K562 (cell line): ENCODE data around the gene RFNG. TPM values are rescaled to one million over a fixed set of nuclear protein-coding genes. Genes with fewer than 3 reads are reported as not detected.

Source experiments
- CCNT2 ChIP-seq: IDR thresholded peaks from 2 replicates; pipeline ENCODE4 v1.6.1; 2011; ENCODE audit warnings: borderline replicate concordance, low read depth, mild to moderate bottlenecking, moderate library complexity, mixed read lengths, low read length; ENCODE audit not compliant: insufficient read length; ENCODE audit errors: extremely low read depth
- E2F3 ChIP-seq: fragments of 250-450 bp; sonication (Bioruptor Pico); IDR thresholded peaks from 2 replicates; pipeline ENCODE4 v1.4.0; 2020; ENCODE audit warnings: mild to moderate bottlenecking
- HDAC2 ChIP-seq: fragments of 450-650 bp; IDR thresholded peaks from 2 replicates; pipeline ENCODE4 v1.6.1; 2016; ENCODE audit warnings: mild to moderate bottlenecking
- KLF10 ChIP-seq: fragments of 250-450 bp; sonication (Bioruptor Pico); IDR thresholded peaks from 2 replicates; pipeline ENCODE4 v1.6.1; 2021; ENCODE audit warnings: matching md5 sums
- MAZ ChIP-seq, 2 experiments: fragments of 450-650 bp in 1 of 2; sonication (generic) in 1 of 2; formaldehyde crosslinking; IDR thresholded peaks in 1 of 2; conservative IDR thresholded peaks in 1 of 2; 2 replicates each; pipeline versions ENCODE4 v1.4.0 to v1.5.0; 2020; ENCODE audit warnings: mild to moderate bottlenecking in 1 of 2, missing genetic modification reagents in 1 of 2
- MYNN ChIP-seq, 2 experiments: sonication (generic); formaldehyde crosslinking in 1 of 2; IDR thresholded peaks; 2 replicates each; pipeline versions ENCODE4 v1.5.0 to v1.6.1; 2016 to 2020; ENCODE audit warnings: antibody characterized with exemption in 1 of 2, missing genetic modification reagents in 1 of 2
- PHF21A ChIP-seq: fragments of 450-650 bp; IDR thresholded peaks from 2 replicates; pipeline ENCODE4 v1.6.1; 2017; ENCODE audit warnings: low read depth, borderline replicate concordance
- RBM34 ChIP-seq: fragments of 200-400 bp; formaldehyde crosslinking; IDR thresholded peaks from 2 replicates; pipeline ENCODE4 v1.6.1; 2018; ENCODE audit warnings: low read length, borderline replicate concordance; ENCODE audit not compliant: insufficient read depth
- SMAD1 ChIP-seq: fragments of 150-350 bp; IDR thresholded peaks from 2 replicates; pipeline ENCODE4 v1.6.1; 2014; ENCODE audit warnings: low read length, low read depth; ENCODE audit not compliant: partially characterized antibody
- TEAD1 ChIP-seq, 2 experiments: fragments of 450-650 bp in 1 of 2; sonication (generic) in 1 of 2; formaldehyde crosslinking; IDR thresholded peaks; 2 replicates each; pipeline versions ENCODE4 v1.4.0 to v1.8.0; 2020 to 2022; ENCODE audit warnings: mild to moderate bottlenecking in 2 of 2, missing genetic modification reagents in 1 of 2
- polyA plus RNA-seq, 8 experiments: library from polyadenylated mRNA; depleted of rRNA in 4 of 8; stranded (reverse) in 5 of 8; unstranded in 3 of 8; fragments of >200 nt; fragmentation: Nextera tagmentation in 2 of 8; fragmentation: Illumina TruSeq in 1 of 8; extraction: Ambion mirVana in 2 of 8; extraction: Trizol in 1 of 8; gene quantifications; 2 replicates each; pipeline versions ENCODE4 v1.2.1 to v1.2.3, GENCODE V29; 2011 to 2014; ENCODE audit warnings: inconsistent platforms in 1 of 8, missing spikeins in 1 of 8
- total RNA-seq, 7 experiments: library from RNA; depleted of rRNA in 6 of 7; stranded (reverse); fragments of >200 nt in 6 of 7; fragmentation: Illumina TruSeq in 2 of 7; extraction: Trizol in 2 of 7; gene quantifications; 2 replicates each; pipeline versions ENCODE4 v1.2.1 to v1.2.3, GENCODE V29; 2011 to 2021; ENCODE audit warnings: low replicate concordance in 1 of 7
- TF ChIP-seq, protein P1 (sequence below): sonication (generic); formaldehyde crosslinking; IDR thresholded peaks from 2 replicates; pipeline ENCODE4 v1.8.1; 2023; ENCODE audit warnings: mild to moderate bottlenecking, missing genetic modification reagents
- TF ChIP-seq, protein P2 (sequence below): fragments of 450-650 bp; formaldehyde crosslinking; IDR thresholded peaks from 2 replicates; pipeline ENCODE4 v1.4.0; 2020; ENCODE audit warnings: mild to moderate bottlenecking, moderate library complexity
- TF ChIP-seq, protein P3 (sequence below): fragments of 250-450 bp; sonication (Bioruptor Pico); IDR thresholded peaks from 2 replicates; pipeline ENCODE4 v1.4.0; 2020; ENCODE audit warnings: mild to moderate bottlenecking, moderate library complexity
- TF ChIP-seq, protein P4 (sequence below): fragments of 250-450 bp; sonication (Bioruptor Pico); IDR thresholded peaks from 2 replicates; pipeline ENCODE4 v1.5.0; 2020; ENCODE audit warnings: mild to moderate bottlenecking, borderline replicate concordance
- TF ChIP-seq, protein P5 (sequence below): sonication (generic); formaldehyde crosslinking; IDR thresholded peaks from 2 replicates; pipeline ENCODE4 v1.8.0; 2022; ENCODE audit warnings: missing genetic modification reagents, mild to moderate bottlenecking, moderate library complexity, borderline replicate concordance
- TF ChIP-seq, protein P6 (sequence below): fragments of 450-650 bp; IDR thresholded peaks from one replicate; pipeline ENCODE4 v1.6.1; 2018; ENCODE audit warnings: mild to moderate bottlenecking, moderate library complexity; ENCODE audit not compliant: partially characterized antibody

Gene RFNG
- total and polyA plus RNA-seq, 9 of the 15 experiments (the other 6 are each of a cell fraction or from before 2014, with no cell fraction given): 0.32 to 32.8 (median 9.5) TPM

DNA sequence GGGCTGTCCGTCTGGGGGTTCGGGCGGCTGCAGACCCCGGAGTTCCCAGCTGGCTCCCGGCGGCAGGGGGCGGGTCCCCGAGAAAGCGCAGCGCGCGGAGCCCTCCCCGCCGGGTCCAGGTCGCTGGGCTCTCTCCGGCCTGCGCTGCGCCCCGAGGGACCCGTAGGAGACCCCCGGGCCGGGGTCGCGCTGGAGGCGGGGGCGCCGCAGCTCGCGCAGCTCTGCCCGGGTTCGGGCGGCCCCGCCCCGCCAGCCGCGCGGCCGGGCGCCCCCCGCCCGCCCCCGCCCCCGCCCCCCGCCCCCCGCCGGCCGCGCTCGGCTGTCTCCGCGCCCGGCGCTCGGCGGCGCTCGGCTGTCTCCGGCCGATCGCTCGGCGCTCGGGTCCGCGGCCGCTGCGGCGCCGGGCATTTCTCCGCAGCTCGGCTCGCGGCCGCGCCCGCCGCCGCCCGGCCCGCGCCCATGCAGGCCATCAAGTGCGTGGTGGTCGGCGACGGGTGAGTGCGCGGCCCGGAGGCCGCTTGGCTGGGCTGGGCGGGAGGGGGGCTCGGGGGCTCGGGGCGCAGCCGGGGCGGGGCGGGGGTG, 20.2 kb downstream of the RFNG start, which contains the start of gene RAC3 (continued):
- TF ChIP-seq MYNN (IDR thresholded peaks at IDR 0.05): no peak
- no peak for TF ChIP-seq MYNN (CRISPR knock-in tag; IDR thresholded peaks at IDR 0.05)
- no peak for TF ChIP-seq SMAD1
- TF ChIP-seq KLF10: no peak
- TF ChIP-seq HDAC2: no peak
- peak; percentile 19 for TF ChIP-seq CCNT2
- TF ChIP-seq, protein P1, sequence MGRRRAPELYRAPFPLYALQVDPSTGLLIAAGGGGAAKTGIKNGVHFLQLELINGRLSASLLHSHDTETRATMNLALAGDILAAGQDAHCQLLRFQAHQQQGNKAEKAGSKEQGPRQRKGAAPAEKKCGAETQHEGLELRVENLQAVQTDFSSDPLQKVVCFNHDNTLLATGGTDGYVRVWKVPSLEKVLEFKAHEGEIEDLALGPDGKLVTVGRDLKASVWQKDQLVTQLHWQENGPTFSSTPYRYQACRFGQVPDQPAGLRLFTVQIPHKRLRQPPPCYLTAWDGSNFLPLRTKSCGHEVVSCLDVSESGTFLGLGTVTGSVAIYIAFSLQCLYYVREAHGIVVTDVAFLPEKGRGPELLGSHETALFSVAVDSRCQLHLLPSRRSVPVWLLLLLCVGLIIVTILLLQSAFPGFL (CRISPR knock-in tag): no peak
- TF ChIP-seq, protein P2, sequence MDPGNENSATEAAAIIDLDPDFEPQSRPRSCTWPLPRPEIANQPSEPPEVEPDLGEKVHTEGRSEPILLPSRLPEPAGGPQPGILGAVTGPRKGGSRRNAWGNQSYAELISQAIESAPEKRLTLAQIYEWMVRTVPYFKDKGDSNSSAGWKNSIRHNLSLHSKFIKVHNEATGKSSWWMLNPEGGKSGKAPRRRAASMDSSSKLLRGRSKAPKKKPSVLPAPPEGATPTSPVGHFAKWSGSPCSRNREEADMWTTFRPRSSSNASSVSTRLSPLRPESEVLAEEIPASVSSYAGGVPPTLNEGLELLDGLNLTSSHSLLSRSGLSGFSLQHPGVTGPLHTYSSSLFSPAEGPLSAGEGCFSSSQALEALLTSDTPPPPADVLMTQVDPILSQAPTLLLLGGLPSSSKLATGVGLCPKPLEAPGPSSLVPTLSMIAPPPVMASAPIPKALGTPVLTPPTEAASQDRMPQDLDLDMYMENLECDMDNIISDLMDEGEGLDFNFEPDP (CRISPR knock-in tag): no peak
- TF ChIP-seq RBM34: no peak
- TF ChIP-seq, protein P3, sequence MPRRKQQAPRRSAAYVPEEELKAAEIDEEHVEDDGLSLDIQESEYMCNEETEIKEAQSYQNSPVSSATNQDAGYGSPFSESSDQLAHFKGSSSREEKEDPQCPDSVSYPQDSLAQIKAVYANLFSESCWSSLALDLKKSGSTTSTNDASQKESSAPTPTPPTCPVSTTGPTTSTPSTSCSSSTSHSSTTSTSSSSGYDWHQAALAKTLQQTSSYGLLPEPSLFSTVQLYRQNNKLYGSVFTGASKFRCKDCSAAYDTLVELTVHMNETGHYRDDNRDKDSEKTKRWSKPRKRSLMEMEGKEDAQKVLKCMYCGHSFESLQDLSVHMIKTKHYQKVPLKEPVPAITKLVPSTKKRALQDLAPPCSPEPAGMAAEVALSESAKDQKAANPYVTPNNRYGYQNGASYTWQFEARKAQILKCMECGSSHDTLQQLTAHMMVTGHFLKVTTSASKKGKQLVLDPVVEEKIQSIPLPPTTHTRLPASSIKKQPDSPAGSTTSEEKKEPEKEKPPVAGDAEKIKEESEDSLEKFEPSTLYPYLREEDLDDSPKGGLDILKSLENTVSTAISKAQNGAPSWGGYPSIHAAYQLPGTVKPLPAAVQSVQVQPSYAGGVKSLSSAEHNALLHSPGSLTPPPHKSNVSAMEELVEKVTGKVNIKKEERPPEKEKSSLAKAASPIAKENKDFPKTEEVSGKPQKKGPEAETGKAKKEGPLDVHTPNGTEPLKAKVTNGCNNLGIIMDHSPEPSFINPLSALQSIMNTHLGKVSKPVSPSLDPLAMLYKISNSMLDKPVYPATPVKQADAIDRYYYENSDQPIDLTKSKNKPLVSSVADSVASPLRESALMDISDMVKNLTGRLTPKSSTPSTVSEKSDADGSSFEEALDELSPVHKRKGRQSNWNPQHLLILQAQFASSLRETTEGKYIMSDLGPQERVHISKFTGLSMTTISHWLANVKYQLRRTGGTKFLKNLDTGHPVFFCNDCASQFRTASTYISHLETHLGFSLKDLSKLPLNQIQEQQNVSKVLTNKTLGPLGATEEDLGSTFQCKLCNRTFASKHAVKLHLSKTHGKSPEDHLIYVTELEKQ (CRISPR knock-in tag): no peak
- no peak for TF ChIP-seq MAZ (CRISPR knock-in tag; conservative IDR thresholded peaks at IDR 0.05 in 1 of 2, IDR thresholded peaks at IDR 0.05 in 1 of 2)
- TF ChIP-seq, protein P4, sequence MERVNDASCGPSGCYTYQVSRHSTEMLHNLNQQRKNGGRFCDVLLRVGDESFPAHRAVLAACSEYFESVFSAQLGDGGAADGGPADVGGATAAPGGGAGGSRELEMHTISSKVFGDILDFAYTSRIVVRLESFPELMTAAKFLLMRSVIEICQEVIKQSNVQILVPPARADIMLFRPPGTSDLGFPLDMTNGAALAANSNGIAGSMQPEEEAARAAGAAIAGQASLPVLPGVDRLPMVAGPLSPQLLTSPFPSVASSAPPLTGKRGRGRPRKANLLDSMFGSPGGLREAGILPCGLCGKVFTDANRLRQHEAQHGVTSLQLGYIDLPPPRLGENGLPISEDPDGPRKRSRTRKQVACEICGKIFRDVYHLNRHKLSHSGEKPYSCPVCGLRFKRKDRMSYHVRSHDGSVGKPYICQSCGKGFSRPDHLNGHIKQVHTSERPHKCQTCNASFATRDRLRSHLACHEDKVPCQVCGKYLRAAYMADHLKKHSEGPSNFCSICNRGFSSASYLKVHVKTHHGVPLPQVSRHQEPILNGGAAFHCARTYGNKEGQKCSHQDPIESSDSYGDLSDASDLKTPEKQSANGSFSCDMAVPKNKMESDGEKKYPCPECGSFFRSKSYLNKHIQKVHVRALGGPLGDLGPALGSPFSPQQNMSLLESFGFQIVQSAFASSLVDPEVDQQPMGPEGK (CRISPR knock-in tag): no peak
- TF ChIP-seq, protein P5, sequence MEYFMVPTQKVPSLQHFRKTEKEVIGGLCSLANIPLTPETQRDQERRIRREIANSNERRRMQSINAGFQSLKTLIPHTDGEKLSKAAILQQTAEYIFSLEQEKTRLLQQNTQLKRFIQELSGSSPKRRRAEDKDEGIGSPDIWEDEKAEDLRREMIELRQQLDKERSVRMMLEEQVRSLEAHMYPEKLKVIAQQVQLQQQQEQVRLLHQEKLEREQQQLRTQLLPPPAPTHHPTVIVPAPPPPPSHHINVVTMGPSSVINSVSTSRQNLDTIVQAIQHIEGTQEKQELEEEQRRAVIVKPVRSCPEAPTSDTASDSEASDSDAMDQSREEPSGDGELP: peak; percentile 74; the same call in 1 of the 2 replicates
- TF ChIP-seq TEAD1 (CRISPR knock-in tag; IDR thresholded peaks at IDR 0.05): no peak; a peak in 1 of 4 replicates
- TF ChIP-seq, protein P6, sequence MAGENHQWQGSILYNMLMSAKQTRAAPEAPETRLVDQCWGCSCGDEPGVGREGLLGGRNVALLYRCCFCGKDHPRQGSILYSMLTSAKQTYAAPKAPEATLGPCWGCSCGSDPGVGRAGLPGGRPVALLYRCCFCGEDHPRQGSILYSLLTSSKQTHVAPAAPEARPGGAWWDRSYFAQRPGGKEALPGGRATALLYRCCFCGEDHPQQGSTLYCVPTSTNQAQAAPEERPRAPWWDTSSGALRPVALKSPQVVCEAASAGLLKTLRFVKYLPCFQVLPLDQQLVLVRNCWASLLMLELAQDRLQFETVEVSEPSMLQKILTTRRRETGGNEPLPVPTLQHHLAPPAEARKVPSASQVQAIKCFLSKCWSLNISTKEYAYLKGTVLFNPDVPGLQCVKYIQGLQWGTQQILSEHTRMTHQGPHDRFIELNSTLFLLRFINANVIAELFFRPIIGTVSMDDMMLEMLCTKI: no peak
- TF ChIP-seq PHF21A: no peak
- TF ChIP-seq E2F3 (CRISPR knock-in tag): no peak
